Small intestine (tissue), 7 donors: ENCODE results near the gene AFM. TPM values are rescaled to one million over a fixed set of nuclear protein-coding genes. Genes with fewer than 3 reads are reported as not detected.

Experiments
- DNase-seq, 2 donors: peaks; one replicate each; pipeline versions ENCODE4 v3.0.0 to v3.0.0-alpha.2; 2013
- FAIRE-seq: peaks from 2 replicates; lab custom pipeline; 2012; peaks lifted over from hg19 to GRCh38; lab: Jason Lieb, UNC
- H3K27ac ChIP-seq, 3 donors: one replicate each; pipeline ENCODE4 v1.5.1; 2013; ENCODE audit warnings: low read length in 2 of 3, mild to moderate bottlenecking in 2 of 3, control low read depth in 1 of 3, inconsistent platforms in 1 of 3, low read depth in 1 of 3, moderate library complexity in 1 of 3
- H3K27me3 ChIP-seq, 3 donors: one replicate each; pipeline ENCODE4 v1.6.1; 2013; ENCODE audit warnings: low read length in 3 of 3, inconsistent platforms in 1 of 3; ENCODE audit not compliant: control insufficient read depth in 3 of 3, insufficient read depth in 3 of 3
- H3K36me3 ChIP-seq, 3 donors: one replicate each; pipeline ENCODE4 v1.6.1; 2013; ENCODE audit warnings: low read length in 3 of 3, inconsistent platforms in 1 of 3, low read depth in 1 of 3, mild to moderate bottlenecking in 1 of 3, moderate library complexity in 1 of 3; ENCODE audit not compliant: control insufficient read depth in 3 of 3, insufficient read depth in 2 of 3
- H3K4me1 ChIP-seq, 3 donors: one replicate each; pipeline ENCODE4 v1.6.1; 2013; ENCODE audit warnings: low read length in 2 of 3, inconsistent platforms in 1 of 3, low read depth in 1 of 3, mild to moderate bottlenecking in 1 of 3, moderate library complexity in 1 of 3; ENCODE audit not compliant: control insufficient read depth in 3 of 3, insufficient read depth in 2 of 3
- H3K4me3 ChIP-seq, 3 donors: one replicate each; pipeline ENCODE4 v1.5.1; 2013; ENCODE audit warnings: low read length in 3 of 3, control low read depth in 1 of 3, inconsistent platforms in 1 of 3, low read depth in 1 of 3, mild to moderate bottlenecking in 1 of 3, moderate library complexity in 1 of 3
- H3K9me3 ChIP-seq, 2 donors: one replicate each; pipeline ENCODE4 v1.6.1; 2013; ENCODE audit warnings: low read depth in 1 of 2, low read length in 1 of 2; ENCODE audit not compliant: control insufficient read depth in 2 of 2, insufficient read depth in 1 of 2
- WGBS, 3 donors: extraction: QIAGEN DNeasy Blood & Tissue Kit; methylation state at CpG; one replicate each; pipeline ENCODE4 v1.1.7; 2013; 5-methylcytosine and 5-hydroxymethylcytosine counted together
- polyA plus RNA-seq, 4 donors: library from polyadenylated mRNA; stranded (reverse) in 3 of 4; unstranded in 1 of 4; fragments of 200-250 nt in 3 of 4; fragments of 120-200 nt in 1 of 4; gene quantifications; one replicate each; pipeline versions ENCODE4 v1.2.1 to v1.2.3, GENCODE V29; 2013
- donor health status: healthy with polysubstance abuse.
- donor health status: control.
- donor health status: control.
- donor health status: Bipolar disorder and iron deficiency.
- donor health status: healthy.

Gene AFM
- polyA plus RNA-seq, 4 donors: 0.01 to 4.3 TPM; not detected in 2

- Histone ChIP-seq H3K4me3 (no peak overlapping the region), H3K4me1 (no peaks in the 10 kb centered on the region), H3K36me3 (peaks cover 0 to 14% (median 0%) of the 10 kb centered on the region in 3 donors), H3K27ac (no peak overlapping the region), H3K27me3 (no peaks in the 10 kb centered on the region), H3K9me3 (no peaks in the 10 kb centered on the region)
- no peak for DNase-seq
- WGBS, 3 donors: 92 to 95% (median 94%) methylated on average over 1 of the region's 1 CpG
- no peak for FAIRE-seq
These were observed 45.7 kb downstream of the AFM start for GRCh38 chr4:73527196-73527595.

- Histone ChIP-seq H3K4me3 (no peak overlapping the region), H3K9me3 (no peaks in the 10 kb centered on the region), H3K27ac (no peak overlapping the region), H3K36me3 (peaks cover 0 to 12% (median 0%) of the 10 kb centered on the region in 3 donors), H3K4me1 (no peaks in the 10 kb centered on the region), H3K27me3 (no peaks in the 10 kb centered on the region)
- FAIRE-seq: no peak
- 89 to 96% (median 91%) methylated on average over 2 of the region's 2 CpGs for WGBS, 3 donors
- DNase-seq: no peak
These were observed 46.6 kb downstream of the AFM start for GRCh38 chr4:73528171-73528570.

- peak overlapping the region in 1 of 3 donors; percentile 16 for H3K27ac ChIP-seq
- DNase-seq (peak; percentile 77 to 82), FAIRE-seq (no peak)
- no peaks in the 10 kb centered on the region for H3K9me3 ChIP-seq
- H3K27me3 ChIP-seq: no peaks in the 10 kb centered on the region
- no peak overlapping the region for H3K4me3 ChIP-seq
- H3K36me3 ChIP-seq: no peaks in the 10 kb centered on the region
- 24 to 59% (median 44%) methylated on average over 2 of the region's 2 CpGs for WGBS, 3 donors
- peaks cover 0 to 23% (median 0%) of the 10 kb centered on the region in 3 donors for H3K4me1 ChIP-seq
These were observed 52.2 kb downstream of the AFM start for GRCh38 chr4:73533515-73534422.

GRCh38 chr4:73538162-73538561 lies 56.6 kb downstream of the AFM start:
- no peaks in the 10 kb centered on the region for H3K9me3 ChIP-seq
- DNase-seq: no peak
- H3K27me3 ChIP-seq: no peaks in the 10 kb centered on the region
- H3K4me3 ChIP-seq: no peak overlapping the region
- no peak for FAIRE-seq
- WGBS, 3 donors: 76 to 83% (median 76%) methylated on average over 2 of the region's 2 CpGs
- H3K27ac ChIP-seq: no peak overlapping the region
- H3K36me3 ChIP-seq: no peaks in the 10 kb centered on the region
- peaks cover 0 to 23% (median 0%) of the 10 kb centered on the region in 3 donors for H3K4me1 ChIP-seq

GRCh38 chr4:73539386-73539785 lies 57.8 kb downstream of the AFM start:
- Histone ChIP-seq H3K4me1 (peaks cover 0 to 18% (median 0%) of the 10 kb centered on the region in 3 donors), H3K36me3 (no peaks in the 10 kb centered on the region), H3K27ac (no peak overlapping the region), H3K4me3 (no peak overlapping the region), H3K9me3 (peaks cover 0 to 5% of the 10 kb centered on the region in 2 donors), H3K27me3 (no peaks in the 10 kb centered on the region)
- WGBS, 3 donors: 59 to 67% (median 61%) methylated on average over 4 of the region's 4 CpGs
- FAIRE-seq (no peak), DNase-seq (no peak)

- H3K36me3 ChIP-seq: no peaks in the 10 kb centered on the region
- WGBS, 3 donors: 83 to 93% (median 90%) methylated on average over 3 of the region's 3 CpGs
- H3K4me1 ChIP-seq: peaks cover 0 to 5% (median 0%) of the 10 kb centered on the region in 3 donors
- H3K27ac ChIP-seq: no peak overlapping the region
- no peak for DNase-seq
- FAIRE-seq: no peak
- no peaks in the 10 kb centered on the region for H3K27me3 ChIP-seq
- no peak overlapping the region for H3K4me3 ChIP-seq
- peaks cover 0 to 5% of the 10 kb centered on the region in 2 donors for H3K9me3 ChIP-seq
These were observed 59.3 kb downstream of the AFM start for GRCh38 chr4:73540826-73541225.

GRCh38 chr4:73541251-73541650 lies 59.7 kb downstream of the AFM start:
- 61 to 68% (median 65%) methylated on average over 3 of the region's 3 CpGs for WGBS, 3 donors
- FAIRE-seq: no peak
- peaks cover 0 to 5% of the 10 kb centered on the region in 2 donors for H3K9me3 ChIP-seq
- H3K4me3 ChIP-seq: no peak overlapping the region
- no peaks in the 10 kb centered on the region for H3K27me3 ChIP-seq
- DNase-seq: no peak
- H3K36me3 ChIP-seq: no peaks in the 10 kb centered on the region
- no peak overlapping the region for H3K27ac ChIP-seq
- H3K4me1 ChIP-seq: peaks cover 0 to under 1% (median 0%) of the 10 kb centered on the region in 3 donors

GRCh38 chr4:73544620-73545019 lies 63.1 kb downstream of the AFM start:
- H3K27me3 ChIP-seq: no peaks in the 10 kb centered on the region

More at GRCh38 chr4:73544620-73545019, 63.1 kb downstream of the AFM start:
- H3K36me3 ChIP-seq: no peaks in the 10 kb centered on the region
- no peak for DNase-seq
- H3K4me1 ChIP-seq: no peaks in the 10 kb centered on the region
- no peak overlapping the region for H3K4me3 ChIP-seq
- H3K9me3 ChIP-seq: peaks cover 0 to 5% of the 10 kb centered on the region in 2 donors
- no peak for FAIRE-seq
- H3K27ac ChIP-seq: no peak overlapping the region
- WGBS, 3 donors: 84 to 89% (median 85%) methylated on average over 2 of the region's 2 CpGs
